ENCODE measurements around the gene SERP2. TPM values are rescaled to one million over a fixed set of nuclear protein-coding genes. Genes with fewer than 3 reads are reported as not detected.

SERP2 gene
- total RNA-seq, 1 experiment from 2014 or later = 1.8 TPM

- H2BK12ac ChIP-seq (ENCODE audit: insufficient read length, low read depth, low read length) = no peak overlapping the region
- no peak overlapping the region for H2BK20ac ChIP-seq (ENCODE audit: low read depth, low read length, poor library complexity, severe bottlenecking)
- no peak overlapping the region for H3K56ac ChIP-seq (ENCODE audit: insufficient read length, low read depth, low read length)
- H4K8ac ChIP-seq (replicated peaks; ENCODE audit: insufficient read length, low read depth, low read length) = no peak overlapping the region
- Mint-ChIP-seq H3K9me3 (no peaks in the 10 kb centered on the region), H3K4me3 (no peak overlapping the region), H3K4me1 (peaks cover 5 to 12% of the 10 kb centered on the region in 2 experiments; a peak in 2 of 4 replicates), H3K27ac (peak overlapping the region in 1 of 3 experiments; percentile 79; a peak in 1 of 7 replicates), H3K27me3 (ENCODE audit: low read depth) (peaks cover 2% of the 10 kb centered on the region; the same call in 1 of the 2 replicates), H3K36me3 (ENCODE audit: insufficient read depth in 1 of 3, low read depth in 3 of 3) (no peaks in the 10 kb centered on the region)
- H3T11ph ChIP-seq (ENCODE audit: low read length) = no peak overlapping the region
- no peak overlapping the region for H2AFZ ChIP-seq (ENCODE audit: low read length)
- no peak overlapping the region for H3K23ac ChIP-seq (ENCODE audit: insufficient read length, low read depth, low read length)
- H2BK120ac ChIP-seq (ENCODE audit: low read depth, low read length, poor library complexity, severe bottlenecking) = no peak overlapping the region
- H3K27ac ChIP-seq (ENCODE audit: insufficient read length, low read depth, low read length) = no peak overlapping the region
- H3K79me1 ChIP-seq (ENCODE audit: insufficient read depth, low read depth, low read length, poor library complexity, severe bottlenecking) = no peaks in the 10 kb centered on the region
- no CpG with 5 or more reads among the region's 4 CpGs for WGBS (ENCODE audit: extremely low coverage, insufficient read length, low lambda C conversion rate)
- no peaks in the 10 kb centered on the region for H3K27me3 ChIP-seq (ENCODE audit: insufficient read depth, low read length)
- H3K23me2 ChIP-seq (ENCODE audit: insufficient read length, low read depth, low read length, poor library complexity, severe bottlenecking) = no peaks in the 10 kb centered on the region
- no peak overlapping the region for H4K91ac ChIP-seq (ENCODE audit: insufficient read length, low read depth, low read length)
- TF ChIP-seq, protein P1, sequence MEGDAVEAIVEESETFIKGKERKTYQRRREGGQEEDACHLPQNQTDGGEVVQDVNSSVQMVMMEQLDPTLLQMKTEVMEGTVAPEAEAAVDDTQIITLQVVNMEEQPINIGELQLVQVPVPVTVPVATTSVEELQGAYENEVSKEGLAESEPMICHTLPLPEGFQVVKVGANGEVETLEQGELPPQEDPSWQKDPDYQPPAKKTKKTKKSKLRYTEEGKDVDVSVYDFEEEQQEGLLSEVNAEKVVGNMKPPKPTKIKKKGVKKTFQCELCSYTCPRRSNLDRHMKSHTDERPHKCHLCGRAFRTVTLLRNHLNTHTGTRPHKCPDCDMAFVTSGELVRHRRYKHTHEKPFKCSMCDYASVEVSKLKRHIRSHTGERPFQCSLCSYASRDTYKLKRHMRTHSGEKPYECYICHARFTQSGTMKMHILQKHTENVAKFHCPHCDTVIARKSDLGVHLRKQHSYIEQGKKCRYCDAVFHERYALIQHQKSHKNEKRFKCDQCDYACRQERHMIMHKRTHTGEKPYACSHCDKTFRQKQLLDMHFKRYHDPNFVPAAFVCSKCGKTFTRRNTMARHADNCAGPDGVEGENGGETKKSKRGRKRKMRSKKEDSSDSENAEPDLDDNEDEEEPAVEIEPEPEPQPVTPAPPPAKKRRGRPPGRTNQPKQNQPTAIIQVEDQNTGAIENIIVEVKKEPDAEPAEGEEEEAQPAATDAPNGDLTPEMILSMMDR (conservative IDR thresholded peaks at IDR 0.05) = no peak
- H4K20me1 ChIP-seq (ENCODE audit: control insufficient read depth, insufficient read depth, insufficient read length) = no peaks in the 10 kb centered on the region
- H3K14ac ChIP-seq (ENCODE audit: insufficient read depth, low read length) = no peak overlapping the region
- H4K5ac ChIP-seq (ENCODE audit: insufficient read length, low read depth, low read length) = no peak overlapping the region
- no peak overlapping the region for H2BK15ac ChIP-seq (ENCODE audit: low read depth, low read length)
- no peak for DNase-seq
- H2AK5ac ChIP-seq (ENCODE audit: insufficient read length, low read length) = no peak overlapping the region
- H3K4ac ChIP-seq (ENCODE audit: low read depth, low read length) = no peak overlapping the region
- no peaks in the 10 kb centered on the region for H3K79me2 ChIP-seq (ENCODE audit: insufficient read depth, low read length)
- peaks cover 6% of the 10 kb centered on the region; the same call in 1 of the 2 replicates for H3K4me1 ChIP-seq (ENCODE audit: insufficient read depth, low read length)
- no peak overlapping the region for H3K4me2 ChIP-seq (ENCODE audit: insufficient read depth, insufficient read length, low read length)
- H2BK5ac ChIP-seq (ENCODE audit: insufficient read length, low read length) = no peak overlapping the region
- H3K18ac ChIP-seq (ENCODE audit: insufficient read length, low read depth, low read length) = no peak overlapping the region
- H3K9ac ChIP-seq (ENCODE audit: extremely low read depth, insufficient read length, low read length) = no peak overlapping the region
- no peaks in the 10 kb centered on the region for H3K9me3 ChIP-seq (ENCODE audit: control insufficient read depth, low read depth, low read length)
Measured at GRCh38 chr13:44351505-44351854, 22.1 kb upstream of the SERP2 start.
